Gastroesophageal sphincter (tissue), 3 donors: ENCODE results near the gene RAX.

ENCODE experiments used
- EP300 ChIP-seq: sonication (generic); formaldehyde crosslinking; IDR thresholded peaks from one replicate; pipeline ENCODE4 v1.6.1; 2017; ENCODE audit warnings: antibody characterized with exemption, mild to moderate bottlenecking
- POLR2A ChIP-seq, 2 donors: fragments of 450-650 bp; IDR thresholded peaks; one replicate each; pipeline ENCODE4 v1.6.1; 2017; ENCODE audit warnings: antibody characterized with exemption in 2 of 2, mild to moderate bottlenecking in 2 of 2, moderate library complexity in 1 of 2
- TF ChIP-seq, protein P1 (sequence below), 4 experiments: fragments of 200-600 bp in 2 of 4; fragments of 450-650 bp in 2 of 4; sonication (generic) in 1 of 4; IDR thresholded peaks; one replicate each; pipeline ENCODE4 v1.5.1; 2017 to 2019; ENCODE audit warnings: antibody characterized with exemption in 4 of 4, mild to moderate bottlenecking in 2 of 4, moderate library complexity in 2 of 4

DNA sequence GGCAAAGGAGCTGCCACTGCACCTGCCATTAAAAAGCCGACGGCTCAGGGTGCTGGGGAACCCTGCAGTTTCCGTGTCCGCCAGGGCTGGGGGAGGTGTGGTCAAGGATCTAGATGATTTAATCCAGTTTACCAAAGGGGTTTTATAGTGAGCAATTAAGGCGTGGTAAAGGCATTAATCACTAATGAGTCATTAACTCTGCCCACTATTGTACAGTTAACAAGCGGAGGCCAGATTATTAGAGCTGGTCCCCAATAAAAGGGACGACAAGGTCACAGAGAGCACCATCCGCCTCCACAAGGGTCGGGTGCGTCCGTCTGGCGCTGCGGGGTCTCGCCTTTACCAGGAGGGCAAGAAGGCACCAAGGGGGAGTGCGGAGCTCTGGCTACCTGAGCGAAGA lies 9.6 kb downstream of the RAX start:
- TF ChIP-seq, protein P1, sequence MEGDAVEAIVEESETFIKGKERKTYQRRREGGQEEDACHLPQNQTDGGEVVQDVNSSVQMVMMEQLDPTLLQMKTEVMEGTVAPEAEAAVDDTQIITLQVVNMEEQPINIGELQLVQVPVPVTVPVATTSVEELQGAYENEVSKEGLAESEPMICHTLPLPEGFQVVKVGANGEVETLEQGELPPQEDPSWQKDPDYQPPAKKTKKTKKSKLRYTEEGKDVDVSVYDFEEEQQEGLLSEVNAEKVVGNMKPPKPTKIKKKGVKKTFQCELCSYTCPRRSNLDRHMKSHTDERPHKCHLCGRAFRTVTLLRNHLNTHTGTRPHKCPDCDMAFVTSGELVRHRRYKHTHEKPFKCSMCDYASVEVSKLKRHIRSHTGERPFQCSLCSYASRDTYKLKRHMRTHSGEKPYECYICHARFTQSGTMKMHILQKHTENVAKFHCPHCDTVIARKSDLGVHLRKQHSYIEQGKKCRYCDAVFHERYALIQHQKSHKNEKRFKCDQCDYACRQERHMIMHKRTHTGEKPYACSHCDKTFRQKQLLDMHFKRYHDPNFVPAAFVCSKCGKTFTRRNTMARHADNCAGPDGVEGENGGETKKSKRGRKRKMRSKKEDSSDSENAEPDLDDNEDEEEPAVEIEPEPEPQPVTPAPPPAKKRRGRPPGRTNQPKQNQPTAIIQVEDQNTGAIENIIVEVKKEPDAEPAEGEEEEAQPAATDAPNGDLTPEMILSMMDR (IDR thresholded peaks at IDR 0.05) = no peak
- TF ChIP-seq POLR2A (IDR thresholded peaks at IDR 0.05) = no peak
- TF ChIP-seq EP300 = no peak
